ENCODE results near the gene BCAS3.

- TF ChIP-seq CTCF (IDR thresholded peaks at IDR 0.05; ENCODE audit: low read depth, low read length, poor library complexity, severe bottlenecking), result no peak
- TF ChIP-seq EZH2phosphoT487 (IDR thresholded peaks at IDR 0.05; ENCODE audit: borderline replicate concordance, low read length), result no peak
Observed at GRCh38 chr17:61391595-61392291, 714.1 kb downstream of the BCAS3 start.

All from DOHH2 (cell line).